Spleen (tissue), 7 donors: ENCODE measurements around the gene MTERF4.

Source experiments
- POLR2A ChIP-seq, 3 donors: fragments of 450-650 bp; IDR thresholded peaks; one replicate each; pipeline ENCODE4 v1.5.1; 2017; ENCODE audit warnings: antibody characterized with exemption in 3 of 3, mild to moderate bottlenecking in 1 of 3
- POLR2AphosphoS5 ChIP-seq, 3 donors: sonication (generic); formaldehyde crosslinking; IDR thresholded peaks; one replicate each; pipeline ENCODE4 v1.5.1; 2017; ENCODE audit warnings: antibody characterized with exemption in 3 of 3
- TF ChIP-seq, protein P1 (sequence below), 11 experiments: fragments of 200-600 bp in 7 of 11; fragments of 450-650 bp in 4 of 11; sonication (generic) in 4 of 11; IDR thresholded peaks in 8 of 11; conservative IDR thresholded peaks in 3 of 11; 1 replicate in 7 of 11; 2 replicates in 4 of 11; pipeline versions ENCODE4 v1.4.0 to v1.8.0; 2016 to 2021; ENCODE audit warnings: antibody characterized with exemption in 11 of 11, inconsistent platforms in 4 of 11, mild to moderate bottlenecking in 1 of 11
- donor health status: DM: no; HTN: no; CAD: no; lungs with moderate emphysema.
- donor health status: DM: no; HTN: no; CAD: no.
- donor health status: DM: no; HTN: no; CAD: no.

DNA sequence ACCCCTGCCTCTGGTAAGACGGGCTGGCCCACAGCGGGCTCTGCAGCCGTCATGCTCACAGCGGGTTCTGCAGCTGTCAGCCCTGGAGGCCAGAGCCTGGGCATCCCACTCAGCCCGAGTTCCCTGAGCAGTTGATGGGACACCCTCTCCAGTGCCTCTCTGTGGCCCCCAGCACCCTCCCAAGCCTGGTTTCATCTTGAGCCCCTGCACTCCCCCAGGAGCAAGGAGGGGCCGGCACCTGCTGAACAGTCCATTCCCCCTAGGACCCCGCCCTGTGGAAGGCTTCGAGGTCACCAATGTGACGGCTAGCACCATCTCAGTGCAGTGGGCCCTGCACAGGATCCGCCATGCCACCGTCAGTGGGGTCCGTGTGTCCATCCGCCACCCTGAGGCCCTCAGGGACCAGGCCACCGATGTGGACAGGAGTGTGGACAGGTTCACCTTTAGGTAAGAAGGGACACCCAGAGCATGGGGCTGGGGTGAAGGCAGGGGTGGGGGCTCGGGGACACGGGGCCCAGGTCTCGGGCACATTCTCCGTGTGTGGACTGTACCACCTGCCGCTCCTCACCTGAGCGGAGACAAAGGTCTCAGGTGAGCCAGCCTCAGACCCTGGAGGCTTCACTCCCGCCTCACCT, 34.5 kb downstream of the MTERF4 start:
- TF ChIP-seq, protein P1, sequence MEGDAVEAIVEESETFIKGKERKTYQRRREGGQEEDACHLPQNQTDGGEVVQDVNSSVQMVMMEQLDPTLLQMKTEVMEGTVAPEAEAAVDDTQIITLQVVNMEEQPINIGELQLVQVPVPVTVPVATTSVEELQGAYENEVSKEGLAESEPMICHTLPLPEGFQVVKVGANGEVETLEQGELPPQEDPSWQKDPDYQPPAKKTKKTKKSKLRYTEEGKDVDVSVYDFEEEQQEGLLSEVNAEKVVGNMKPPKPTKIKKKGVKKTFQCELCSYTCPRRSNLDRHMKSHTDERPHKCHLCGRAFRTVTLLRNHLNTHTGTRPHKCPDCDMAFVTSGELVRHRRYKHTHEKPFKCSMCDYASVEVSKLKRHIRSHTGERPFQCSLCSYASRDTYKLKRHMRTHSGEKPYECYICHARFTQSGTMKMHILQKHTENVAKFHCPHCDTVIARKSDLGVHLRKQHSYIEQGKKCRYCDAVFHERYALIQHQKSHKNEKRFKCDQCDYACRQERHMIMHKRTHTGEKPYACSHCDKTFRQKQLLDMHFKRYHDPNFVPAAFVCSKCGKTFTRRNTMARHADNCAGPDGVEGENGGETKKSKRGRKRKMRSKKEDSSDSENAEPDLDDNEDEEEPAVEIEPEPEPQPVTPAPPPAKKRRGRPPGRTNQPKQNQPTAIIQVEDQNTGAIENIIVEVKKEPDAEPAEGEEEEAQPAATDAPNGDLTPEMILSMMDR (IDR thresholded peaks at IDR 0.05 in 8 of 11, conservative IDR thresholded peaks at IDR 0.05 in 3 of 11) = no peak
- TF ChIP-seq POLR2A (IDR thresholded peaks at IDR 0.05) (no peak), POLR2AphosphoS5 (IDR thresholded peaks at IDR 0.05) (no peak)
